Right lobe of liver (tissue), 4 donors: Measurements from ENCODE around the gene ANO7.

Source experiments
- CTCF ChIP-seq, 4 donors: fragments of 200-600 bp in 3 of 4; fragments of 450-650 bp in 1 of 4; IDR thresholded peaks; one replicate each; pipeline versions ENCODE4 v1.5.1 to v1.8.0; 2016 to 2022; ENCODE audit warnings: antibody characterized with exemption in 4 of 4, mild to moderate bottlenecking in 2 of 4
- POLR2A ChIP-seq: fragments of 450-650 bp; IDR thresholded peaks from one replicate; pipeline ENCODE4 v1.6.1; 2017; ENCODE audit warnings: antibody characterized with exemption, mild to moderate bottlenecking
- donor health status: DM: no; HTN: no; CAD: no.
- donor health status: DM: no; HTN: no; CAD: no.
- donor health status: DM: no; HTN: yes; CAD: no.

- TF ChIP-seq CTCF (IDR thresholded peaks at IDR 0.05) (peak in 2 of 4 donors; percentile 5 to 6), POLR2A (no peak)
Observed at GRCh38 chr2:241257419-241258032, 69.0 kb downstream of the ANO7 start.
